Tibial nerve (tissue), 4 donors: ENCODE data around the gene PUSL1. TPM values are rescaled to one million over a fixed set of nuclear protein-coding genes. Genes with fewer than 3 reads are reported as not detected.

ENCODE experiments used
- DNase-seq, 2 donors: peaks; one replicate each; pipeline ENCODE4 v3.0.0-alpha.2; 2019; ENCODE audit warnings: low spot score in 2 of 2
- H3K27ac ChIP-seq, 4 donors: fragments of 200-600 bp; sonication (generic) in 3 of 4; one replicate each; pipeline ENCODE4 v1.5.1; 2017 to 2019; ENCODE audit warnings: mild to moderate bottlenecking in 1 of 4
- H3K27me3 ChIP-seq, 2 donors: fragments of 200-600 bp; sonication (generic) in 1 of 2; one replicate each; pipeline versions ENCODE4 v1.5.1 to v1.6.0; 2017 to 2019
- H3K36me3 ChIP-seq, 3 donors: fragments of 200-600 bp; sonication (generic); one replicate each; pipeline ENCODE4 v1.5.1; 2018 to 2019
- H3K4me1 ChIP-seq, 4 donors: fragments of 200-600 bp; sonication (generic) in 3 of 4; one replicate each; pipeline ENCODE4 v1.5.1; 2017 to 2019
- H3K4me3 ChIP-seq, 4 donors: fragments of 200-600 bp; sonication (generic) in 3 of 4; one replicate each; pipeline ENCODE4 v1.5.1; 2017 to 2019; ENCODE audit warnings: mild to moderate bottlenecking in 1 of 4, moderate library complexity in 1 of 4
- H3K9me3 ChIP-seq, 4 donors: fragments of 200-600 bp; sonication (generic) in 3 of 4; one replicate each; pipeline ENCODE4 v1.5.1; 2017 to 2019
- CTCF ChIP-seq, 5 experiments: fragments of 200-600 bp in 3 of 5; fragments of 450-650 bp in 2 of 5; sonication (generic) in 3 of 5; IDR thresholded peaks; one replicate each; pipeline ENCODE4 v1.5.1; 2016 to 2019; ENCODE audit warnings: antibody characterized with exemption in 5 of 5, mild to moderate bottlenecking in 3 of 5, moderate library complexity in 2 of 5
- EP300 ChIP-seq, 2 donors: sonication (generic); formaldehyde crosslinking; IDR thresholded peaks; one replicate each; pipeline ENCODE4 v1.6.1; 2017; ENCODE audit warnings: antibody characterized with exemption in 2 of 2, mild to moderate bottlenecking in 1 of 2
- POLR2A ChIP-seq, 2 donors: fragments of 450-650 bp; IDR thresholded peaks; one replicate each; pipeline ENCODE4 v1.6.1; 2017; ENCODE audit warnings: antibody characterized with exemption in 2 of 2, mild to moderate bottlenecking in 2 of 2, moderate library complexity in 2 of 2
- WGBS, 2 donors: methylation state at CpG; one replicate each; pipeline ENCODE4 v1.1.5; 2018; 5-methylcytosine and 5-hydroxymethylcytosine counted together
- total RNA-seq, 4 donors: library from RNA; depleted of rRNA; stranded (reverse); fragments of >200 nt; gene quantifications; one replicate each; pipeline ENCODE4 v1.1.0, GENCODE V29; 2016

PUSL1 gene
- total RNA-seq, 4 donors from 2014 or later, result 17.5 to 22.2 (median 19.7) TPM

GRCh38 chr1:1260843-1261560 lies 47.4 kb upstream of the PUSL1 start:
- H3K4me3 ChIP-seq, result no peak overlapping the region
- TF ChIP-seq EP300 (IDR thresholded peaks at IDR 0.05) (no peak), POLR2A (IDR thresholded peaks at IDR 0.05) (no peak), CTCF (IDR thresholded peaks at IDR 0.05) (no peak)
- H3K36me3 ChIP-seq, result peaks cover 6 to 94% (median 18%) of the 10 kb centered on the region in 3 donors
- H3K27me3 ChIP-seq, result no peaks in the 10 kb centered on the region
- WGBS, 2 donors, result 68 to 72% methylated on average over 16 of the region's 16 CpGs
- no peak overlapping the region for H3K27ac ChIP-seq
- H3K4me1 ChIP-seq, result peaks cover 0 to 15% (median 0%) of the 10 kb centered on the region in 4 donors
- no peak for DNase-seq
- no peaks in the 10 kb centered on the region for H3K9me3 ChIP-seq

- Histone ChIP-seq H3K4me1 (peaks cover 0 to 15% (median 0%) of the 10 kb centered on the region in 4 donors), H3K27me3 (no peaks in the 10 kb centered on the region), H3K36me3 (peaks cover 6 to 94% (median 22%) of the 10 kb centered on the region in 3 donors), H3K9me3 (no peaks in the 10 kb centered on the region), H3K27ac (no peak overlapping the region), H3K4me3 (no peak overlapping the region)
- no peak for DNase-seq
- 95 to 96% methylated on average over 17 of the region's 17 CpGs for WGBS, 2 donors
- no peak for TF ChIP-seq EP300 (IDR thresholded peaks at IDR 0.05)
- no peak for TF ChIP-seq CTCF (IDR thresholded peaks at IDR 0.05)
- TF ChIP-seq POLR2A (IDR thresholded peaks at IDR 0.05), result no peak
Observed at GRCh38 chr1:1262071-1262470, 46.3 kb upstream of the PUSL1 start.

- peaks cover 6 to 96% (median 22%) of the 10 kb centered on the region in 3 donors for H3K36me3 ChIP-seq
- peaks cover 0 to 16% (median 0%) of the 10 kb centered on the region in 4 donors for H3K4me1 ChIP-seq
- WGBS, 2 donors, result 92 to 94% methylated on average over 8 of the region's 8 CpGs
- H3K9me3 ChIP-seq, result no peaks in the 10 kb centered on the region
- H3K4me3 ChIP-seq, result no peak overlapping the region
- H3K27me3 ChIP-seq, result no peaks in the 10 kb centered on the region
- DNase-seq, result no peak
- H3K27ac ChIP-seq, result no peak overlapping the region
- TF ChIP-seq POLR2A (IDR thresholded peaks at IDR 0.05), result no peak
- TF ChIP-seq CTCF (IDR thresholded peaks at IDR 0.05), result no peak
Observed at GRCh38 chr1:1262758-1263157, 45.6 kb upstream of the PUSL1 start.

GRCh38 chr1:1264026-1264425 lies 44.4 kb upstream of the PUSL1 start:
- no peaks in the 10 kb centered on the region for H3K27me3 ChIP-seq
- no peak overlapping the region for H3K27ac ChIP-seq
- no peak for DNase-seq
- peaks cover 6 to 100% (median 22%) of the 10 kb centered on the region in 3 donors for H3K36me3 ChIP-seq
- 85 to 91% methylated on average over 9 of the region's 9 CpGs for WGBS, 2 donors
- H3K4me1 ChIP-seq, result peaks cover 0 to 23% (median 0%) of the 10 kb centered on the region in 4 donors
- TF ChIP-seq CTCF (IDR thresholded peaks at IDR 0.05) (no peak), POLR2A (IDR thresholded peaks at IDR 0.05) (no peak), EP300 (IDR thresholded peaks at IDR 0.05) (no peak)
- no peaks in the 10 kb centered on the region for H3K9me3 ChIP-seq
- H3K4me3 ChIP-seq, result no peak overlapping the region

- Histone ChIP-seq H3K27ac (no peak overlapping the region), H3K4me3 (no peak overlapping the region), H3K27me3 (no peaks in the 10 kb centered on the region), H3K36me3 (peaks cover 6 to 92% (median 22%) of the 10 kb centered on the region in 3 donors), H3K9me3 (no peaks in the 10 kb centered on the region), H3K4me1 (peaks cover 0 to 31% (median 1%) of the 10 kb centered on the region in 4 donors)
- no peak for TF ChIP-seq POLR2A (IDR thresholded peaks at IDR 0.05)
- TF ChIP-seq EP300 (IDR thresholded peaks at IDR 0.05), result no peak
- TF ChIP-seq CTCF (IDR thresholded peaks at IDR 0.05), result no peak
- no peak for DNase-seq
- WGBS, 2 donors, result 70 to 73% methylated on average over 10 of the region's 10 CpGs
Observed at GRCh38 chr1:1264868-1265272, 43.5 kb upstream of the PUSL1 start.
